ENCODE data around the gene ENTPD7. TPM values are rescaled to one million over a fixed set of nuclear protein-coding genes. Genes with fewer than 3 reads are reported as not detected.
"Not testable (repeated sequence)": the region's sequence is repeated elsewhere in the genome, so short reads cannot be mapped to it uniquely, and the experiment has no call there.

Gene ENTPD7
- total and polyA plus RNA-seq, 7 donors, result 1.2 to 6.6 (median 3.5) TPM

GRCh38 chr10:99742254-99742653 lies 82.9 kb downstream of the ENTPD7 start:
- no peaks in the 10 kb centered on the region for H3K27me3 ChIP-seq
- peaks cover 0 to 20% (median 6%) of the 10 kb centered on the region in 4 donors for H3K4me1 ChIP-seq
- H3K4me3 ChIP-seq, result no peak overlapping the region
- intact Hi-C loops (cut with DNase I), result no loop called here
- DNase-seq, result no peak
- TF ChIP-seq EP300 (IDR thresholded peaks at IDR 0.05) (no peak), CTCF (IDR thresholded peaks at IDR 0.05) (no peak), POLR2A (IDR thresholded peaks at IDR 0.05) (no peak), POLR2AphosphoS5 (IDR thresholded peaks at IDR 0.05) (no peak)
- no peak overlapping the region for H3K27ac ChIP-seq
- peaks cover 6 to 94% (median 41%) of the 10 kb centered on the region in 4 donors for H3K36me3 ChIP-seq
- peaks cover 0 to 12% (median 0%) of the 10 kb centered on the region in 4 donors for H3K9me3 ChIP-seq

DNA sequence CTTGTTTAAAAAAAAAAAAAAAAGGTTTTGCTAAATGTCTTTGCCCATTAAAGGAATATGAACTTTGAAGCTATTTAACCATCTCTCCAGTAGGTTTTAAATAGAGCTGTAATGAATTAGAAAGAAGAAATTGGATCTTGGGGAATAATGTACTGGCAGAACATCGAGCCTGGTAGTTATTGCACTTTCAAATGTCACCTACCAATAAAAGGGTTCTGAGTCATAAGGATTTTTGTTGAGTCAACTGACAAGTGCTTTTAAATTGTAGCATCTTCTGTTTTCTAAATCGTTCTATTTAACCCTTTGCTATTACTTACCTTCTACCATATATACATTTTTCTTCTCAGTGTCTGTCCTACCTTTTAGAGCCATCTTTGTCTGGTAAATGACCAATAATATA lies 83.4 kb downstream of the ENTPD7 start:
- Histone ChIP-seq H3K9me3 (peaks cover 0 to 12% (median 0%) of the 10 kb centered on the region in 4 donors), H3K4me1 (peaks cover 0 to 20% (median 6%) of the 10 kb centered on the region in 4 donors), H3K27me3 (no peaks in the 10 kb centered on the region), H3K36me3 (peaks cover 10 to 94% (median 43%) of the 10 kb centered on the region in 4 donors), H3K27ac (no peak overlapping the region), H3K4me3 (no peak overlapping the region)
- no peak for TF ChIP-seq EP300 (IDR thresholded peaks at IDR 0.05)
- TF ChIP-seq CTCF (IDR thresholded peaks at IDR 0.05), result no peak
- no peak for TF ChIP-seq POLR2A (IDR thresholded peaks at IDR 0.05)
- no peak for TF ChIP-seq POLR2AphosphoS5 (IDR thresholded peaks at IDR 0.05)
- WGBS, 2 donors, result 66 to 71% methylated on average over 2 of the region's 2 CpGs
- no peak for DNase-seq
- intact Hi-C loops (cut with DNase I), result no loop called here

GRCh38 chr10:99743841-99744240 lies 84.5 kb downstream of the ENTPD7 start:
- no peak for DNase-seq
- Histone ChIP-seq H3K4me3 (no peak overlapping the region), H3K9me3 (peaks cover 0 to 12% (median 0%) of the 10 kb centered on the region in 4 donors), H3K36me3 (peaks cover 17 to 97% (median 47%) of the 10 kb centered on the region in 4 donors), H3K27me3 (no peaks in the 10 kb centered on the region), H3K27ac (no peak overlapping the region), H3K4me1 (peaks cover 0 to 20% (median 6%) of the 10 kb centered on the region in 4 donors)
- no peak for TF ChIP-seq CTCF (IDR thresholded peaks at IDR 0.05)
- TF ChIP-seq POLR2A (IDR thresholded peaks at IDR 0.05), result no peak
- TF ChIP-seq EP300 (IDR thresholded peaks at IDR 0.05), result no peak
- no peak for TF ChIP-seq POLR2AphosphoS5 (IDR thresholded peaks at IDR 0.05)
- WGBS, 2 donors, result 63 to 77% methylated on average over 3 of the region's 3 CpGs
- intact Hi-C loops (cut with DNase I), result no loop called here

DNA sequence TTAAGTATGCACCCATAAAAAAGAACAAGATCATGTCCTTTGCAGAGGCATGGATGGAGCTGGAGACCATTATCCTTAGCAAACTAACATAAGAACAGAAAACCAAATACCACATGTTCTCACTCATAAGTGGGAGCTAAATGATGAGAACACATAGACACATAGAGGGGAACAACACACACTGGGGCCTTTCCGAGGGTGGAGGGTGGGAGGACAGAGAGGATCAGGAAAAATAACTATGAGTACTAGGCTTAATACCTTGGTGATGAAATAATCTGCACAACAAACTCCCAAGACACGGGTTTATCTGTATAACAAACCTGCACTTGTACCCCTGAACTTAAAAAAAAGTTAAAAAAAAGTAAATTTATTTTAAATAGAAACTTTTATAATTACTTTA lies 86.9 kb downstream of the ENTPD7 start:
- H3K9me3 ChIP-seq; intact Hi-C loops (cut with DNase I); H3K4me3 ChIP-seq; DNase-seq; H3K27ac ChIP-seq; H3K27me3 ChIP-seq: not testable (repeated sequence)
- H3K4me1 ChIP-seq, result peaks cover 0 to 20% (median 6%) of the 10 kb centered on the region in 4 donors
- H3K36me3 ChIP-seq, result peaks cover 21 to 95% (median 34%) of the 10 kb centered on the region in 4 donors
- 96% methylated on average over 2 of the region's 2 CpGs for WGBS, 2 donors

DNA sequence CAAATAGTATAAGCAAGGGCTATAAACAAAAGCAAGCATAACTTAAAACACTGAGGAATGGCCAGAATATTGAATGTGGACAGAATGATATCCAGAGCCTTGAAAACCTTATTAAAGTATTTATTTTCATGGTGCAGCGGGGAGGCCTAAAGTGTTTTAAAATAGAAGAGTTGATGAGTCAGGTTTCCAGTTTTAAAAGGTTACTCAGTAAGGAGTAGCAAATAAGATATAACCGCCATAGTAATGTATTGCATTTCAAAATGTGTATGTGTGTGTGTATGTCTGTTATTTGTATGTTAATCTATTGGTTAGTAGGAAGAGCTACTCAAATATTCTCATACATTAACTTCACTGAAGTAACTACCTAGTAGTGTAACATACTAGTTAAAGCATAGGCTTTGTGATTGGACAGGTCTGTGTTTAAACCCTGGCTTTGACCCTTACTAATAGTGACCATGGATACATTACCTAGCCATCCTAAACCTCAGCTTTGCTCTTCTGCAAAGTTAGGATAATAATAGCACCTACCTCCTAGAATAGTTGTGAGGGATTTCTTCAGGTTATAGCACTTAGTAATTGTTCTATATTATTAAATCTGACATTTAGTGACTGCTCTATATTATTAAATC lies 89.6 kb downstream of the ENTPD7 start:
- no peak overlapping the region for H3K27ac ChIP-seq
- 95 to 98% methylated on average over 2 of the region's 2 CpGs for WGBS, 2 donors

More for the DNA sequence above, 89.6 kb downstream of the ENTPD7 start:
- no peak overlapping the region for H3K4me3 ChIP-seq
- TF ChIP-seq POLR2A (IDR thresholded peaks at IDR 0.05) (no peak), CTCF (IDR thresholded peaks at IDR 0.05) (no peak), EP300 (IDR thresholded peaks at IDR 0.05) (no peak), POLR2AphosphoS5 (IDR thresholded peaks at IDR 0.05) (no peak)
- intact Hi-C loops (cut with DNase I), result no loop called here
- no peaks in the 10 kb centered on the region for H3K27me3 ChIP-seq
- H3K4me1 ChIP-seq, result no peaks in the 10 kb centered on the region
- no peak for DNase-seq
- no peaks in the 10 kb centered on the region for H3K9me3 ChIP-seq
- peaks cover 17 to 82% (median 26%) of the 10 kb centered on the region in 4 donors for H3K36me3 ChIP-seq

Data from sigmoid colon (tissue), 7 donors.